GM06990 (cell line): ENCODE data around the gene LRRC8A.
A peak's percentile ranks its signal among the peaks of the same experiment; 100 is the strongest.

Experiments used
- DNase-seq: peaks from one replicate; pipeline ENCODE4 v3.0.0-alpha.2; 2011; ENCODE audit not compliant: insufficient read length; ENCODE audit errors: extremely low read depth
- H3K27me3 ChIP-seq: replicated peaks from 2 replicates; pipeline ENCODE4 v1.6.0; 2011; ENCODE audit warnings: low read length; ENCODE audit not compliant: control insufficient read depth, insufficient read depth
- H3K36me3 ChIP-seq: 2 replicates; pipeline ENCODE4 v1.5.1; 2011; ENCODE audit warnings: low read length; ENCODE audit not compliant: control insufficient read depth, insufficient read depth
- H3K4me3 ChIP-seq: replicated peaks from 2 replicates; pipeline ENCODE4 v1.5.1; 2011; ENCODE audit warnings: low read depth, mild to moderate bottlenecking, control low read depth, low read length
- CTCF ChIP-seq: IDR thresholded peaks from 2 replicates; pipeline ENCODE4 v1.5.1; 2011; ENCODE audit warnings: low read length, control low read depth, mild to moderate bottlenecking, inconsistent platforms; ENCODE audit not compliant: insufficient read depth, poor library complexity, severe bottlenecking

LRRC8A gene

GRCh38 chr9:128902351-128903078 lies 20.6 kb downstream of the LRRC8A start:
- peak; percentile 76 for DNase-seq
- Histone ChIP-seq H3K36me3 (peaks cover 4% of the 10 kb centered on the region), H3K4me3 (peak overlapping the region; percentile 11; the same call in 1 of the 2 replicates)

GRCh38 chr9:128903079-128903461 lies 21.1 kb downstream of the LRRC8A start:
- no peak overlapping the region for H3K4me3 ChIP-seq
- no peak for DNase-seq
- TF ChIP-seq CTCF: no peak
- H3K36me3 ChIP-seq: peaks cover 8% of the 10 kb centered on the region
- H3K27me3 ChIP-seq: no peaks in the 10 kb centered on the region

More at GRCh38 chr9:128902351-128903078, 20.6 kb downstream of the LRRC8A start:
- H3K27me3 ChIP-seq: no peaks in the 10 kb centered on the region
- TF ChIP-seq CTCF: no peak

GRCh38 chr9:128903871-128904620 lies 22.1 kb downstream of the LRRC8A start:
- no peak for DNase-seq
- no peak for TF ChIP-seq CTCF
- H3K4me3 ChIP-seq: no peak overlapping the region
- peaks cover 13% of the 10 kb centered on the region for H3K36me3 ChIP-seq
- H3K27me3 ChIP-seq: no peaks in the 10 kb centered on the region

GRCh38 chr9:128905964-128906363 lies 24.0 kb downstream of the LRRC8A start:
- Histone ChIP-seq H3K36me3 (peaks cover 19% of the 10 kb centered on the region), H3K4me3 (no peak overlapping the region), H3K27me3 (no peaks in the 10 kb centered on the region)
- no peak for DNase-seq
- TF ChIP-seq CTCF: no peak

- TF ChIP-seq CTCF: no peak
- Histone ChIP-seq H3K27me3 (no peaks in the 10 kb centered on the region), H3K36me3 (peaks cover 19% of the 10 kb centered on the region), H3K4me3 (no peak overlapping the region)
- DNase-seq: no peak
Observed at GRCh38 chr9:128906741-128907140, 24.8 kb downstream of the LRRC8A start.
